Karpas-422 (cell line): ENCODE data around the gene ZNF865. TPM values are rescaled to one million over a fixed set of nuclear protein-coding genes. Genes with fewer than 3 reads are reported as not detected.

ENCODE experiments used
- DNase-seq: peaks from one replicate; pipeline ENCODE4 v3.0.0-alpha.2; 2015
- H2AFZ ChIP-seq: fragments of 200-600 bp; sonication (generic); 2 replicates; pipeline ENCODE4 v1.6.1; 2014; ENCODE audit warnings: antibody characterized with exemption, low read length, mixed read lengths
- H3K27ac ChIP-seq: fragments of 200-600 bp; sonication (generic); 2 replicates; pipeline ENCODE4 v1.5.1; 2014; ENCODE audit warnings: mild to moderate bottlenecking, low read length, moderate library complexity
- H3K27me3 ChIP-seq: fragments of 200-600 bp; sonication (generic); 2 replicates; pipeline ENCODE4 v1.6.1; 2014; ENCODE audit warnings: low read length, mixed read lengths
- H3K36me3 ChIP-seq: fragments of 200-600 bp; sonication (generic); 2 replicates; pipeline ENCODE4 v1.6.1; 2014; ENCODE audit warnings: low read length, mixed read lengths; ENCODE audit not compliant: insufficient read depth
- H3K4me1 ChIP-seq: fragments of 200-600 bp; sonication (generic); 2 replicates; pipeline ENCODE4 v1.6.1; 2014; ENCODE audit warnings: mild to moderate bottlenecking, low read length, mixed read lengths
- H3K4me2 ChIP-seq: fragments of 200-600 bp; sonication (generic); 2 replicates; pipeline ENCODE4 v1.6.1; 2014; ENCODE audit warnings: low read length, low read depth, mild to moderate bottlenecking; ENCODE audit not compliant: poor library complexity, severe bottlenecking
- H3K4me3 ChIP-seq: fragments of 200-600 bp; sonication (generic); 2 replicates; pipeline ENCODE4 v1.5.1; 2014; ENCODE audit warnings: mild to moderate bottlenecking, antibody characterized with exemption, low read length, mixed read lengths
- H3K79me2 ChIP-seq: fragments of 200-600 bp; sonication (generic); 2 replicates; pipeline ENCODE4 v1.6.1; 2014; ENCODE audit warnings: mild to moderate bottlenecking, low read length, mixed read lengths
- H3K9ac ChIP-seq: fragments of 200-600 bp; sonication (generic); 2 replicates; pipeline ENCODE4 v1.6.0; 2014; ENCODE audit warnings: low read length
- H3K9me2 ChIP-seq: fragments of 200-600 bp; sonication (generic), shearing (Covaris generic); replicated peaks from 2 replicates; pipeline ENCODE4 v1.6.0; 2014; ENCODE audit warnings: mild to moderate bottlenecking, low read length, moderate library complexity; ENCODE audit not compliant: insufficient read depth
- H3K9me3 ChIP-seq: fragments of 300-700, 200-600 bp; sonication (generic); 2 replicates; pipeline ENCODE4 v1.6.1; 2014; ENCODE audit warnings: low read length, mixed read lengths
- H4K20me1 ChIP-seq: fragments of 200-600 bp; sonication (generic); 2 replicates; pipeline ENCODE4 v1.6.1; 2014; ENCODE audit warnings: mild to moderate bottlenecking, antibody characterized with exemption, low read length, low read depth; ENCODE audit not compliant: insufficient read depth
- total RNA-seq: library from RNA; depleted of rRNA; stranded (reverse); fragments of >200 nt; shearing (Covaris generic); gene quantifications from 2 replicates; pipeline ENCODE4 v1.2.3, GENCODE V29; 2014; ENCODE audit warnings: low replicate concordance

ZNF865 gene
- total RNA-seq, 1 experiment from 2014 or later: 3.6 TPM

DNA sequence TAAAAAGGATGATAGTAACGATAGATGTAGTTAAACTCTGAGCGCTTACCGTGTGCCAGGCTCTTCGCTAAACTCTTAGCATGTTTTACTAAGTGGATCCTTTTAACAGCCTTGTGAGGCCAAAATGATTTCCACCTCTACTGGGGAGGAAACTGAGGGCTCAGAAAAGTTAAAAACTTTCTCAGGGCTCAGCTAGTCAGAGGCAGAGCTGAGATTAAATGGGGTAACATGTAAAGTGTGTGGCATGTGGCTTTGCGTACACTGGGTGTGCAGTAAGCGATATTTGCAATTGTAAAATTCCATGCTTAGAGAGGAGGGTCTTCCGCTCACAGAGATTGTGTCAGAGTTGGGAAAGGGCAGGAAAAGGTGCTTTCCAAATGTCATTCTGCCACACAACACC lies 51.1 kb downstream of the ZNF865 start:
- H3K36me3 ChIP-seq: peaks cover 46% of the 10 kb centered on the region
- H3K9me3 ChIP-seq: no peaks in the 10 kb centered on the region
- peak overlapping the region; percentile 78 for H3K4me3 ChIP-seq
- H3K9ac ChIP-seq: peak overlapping the region; percentile 86
- H4K20me1 ChIP-seq: peaks cover 59% of the 10 kb centered on the region
- peak; percentile 68 for DNase-seq
- H3K27me3 ChIP-seq: no peaks in the 10 kb centered on the region
- no peaks in the 10 kb centered on the region for H3K9me2 ChIP-seq
- H3K27ac ChIP-seq: peak overlapping the region; percentile 95
- H3K79me2 ChIP-seq: peaks cover 67% of the 10 kb centered on the region
- H2AFZ ChIP-seq: no peak overlapping the region
- H3K4me2 ChIP-seq: peak overlapping the region; percentile 95
- peaks cover 27% of the 10 kb centered on the region for H3K4me1 ChIP-seq

GRCh38 chr19:55656988-55657747 lies 51.7 kb downstream of the ZNF865 start:
- peak overlapping the region; percentile 78 for H3K4me3 ChIP-seq
- H3K79me2 ChIP-seq: peaks cover 73% of the 10 kb centered on the region
- H4K20me1 ChIP-seq: peaks cover 64% of the 10 kb centered on the region
- peak overlapping the region; percentile 95 for H3K4me2 ChIP-seq
- peak overlapping the region; percentile 95 for H3K27ac ChIP-seq
- H2AFZ ChIP-seq: no peak overlapping the region
- H3K27me3 ChIP-seq: no peaks in the 10 kb centered on the region
- peaks cover 27% of the 10 kb centered on the region for H3K4me1 ChIP-seq
- peaks cover 49% of the 10 kb centered on the region for H3K36me3 ChIP-seq
- H3K9me2 ChIP-seq: no peaks in the 10 kb centered on the region
- no peak for DNase-seq
- peak overlapping the region; percentile 86 for H3K9ac ChIP-seq
- H3K9me3 ChIP-seq: no peaks in the 10 kb centered on the region

DNA sequence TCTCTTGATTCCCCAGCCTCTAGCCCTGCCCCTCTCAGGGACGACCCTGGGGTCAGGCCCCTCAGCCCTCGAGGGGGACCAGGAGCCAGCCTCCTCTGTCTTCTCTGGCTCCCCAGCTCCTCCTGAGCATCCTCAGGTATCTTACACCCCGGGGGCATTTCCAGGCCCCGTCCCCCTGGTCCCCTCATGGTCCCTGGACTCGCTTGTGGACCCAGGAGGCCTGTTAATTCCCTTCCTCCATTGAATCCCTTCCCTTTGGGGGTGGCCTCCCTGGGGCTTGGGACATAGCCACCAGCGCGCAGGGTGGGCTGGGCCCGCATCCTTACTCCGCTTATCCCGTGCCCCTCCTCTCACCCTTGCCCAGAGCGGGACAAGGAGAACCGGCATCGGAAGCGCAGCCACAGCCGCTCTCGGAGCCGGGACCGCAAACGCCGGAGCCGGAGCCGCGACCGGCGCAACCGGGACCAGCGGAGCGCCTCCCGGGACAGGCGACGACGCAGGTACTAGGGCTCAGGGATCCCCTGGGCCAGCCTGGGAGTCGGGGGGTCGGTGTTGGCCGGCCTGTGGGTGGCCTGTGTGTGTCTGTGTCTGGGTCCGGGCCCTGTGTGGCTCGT lies 53.5 kb downstream of the ZNF865 start:
- Histone ChIP-seq H3K4me2 (no peak overlapping the region), H4K20me1 (peaks cover 81% of the 10 kb centered on the region), H3K9me3 (no peaks in the 10 kb centered on the region), H3K9me2 (no peaks in the 10 kb centered on the region), H3K4me3 (no peak overlapping the region), H3K27ac (no peak overlapping the region; the same call in 1 of the 2 replicates), H3K9ac (peak overlapping the region; percentile 86; the same call in 1 of the 2 replicates), H3K36me3 (peaks cover 66% of the 10 kb centered on the region), H3K79me2 (peaks cover 90% of the 10 kb centered on the region), H2AFZ (no peak overlapping the region), H3K27me3 (no peaks in the 10 kb centered on the region), H3K4me1 (peaks cover 25% of the 10 kb centered on the region)
- no peak for DNase-seq

- Histone ChIP-seq H3K27me3 (no peaks in the 10 kb centered on the region), H2AFZ (no peak overlapping the region), H3K27ac (no peak overlapping the region), H3K9ac (no peak overlapping the region), H3K4me1 (peaks cover 25% of the 10 kb centered on the region), H4K20me1 (peaks cover 88% of the 10 kb centered on the region), H3K36me3 (peaks cover 74% of the 10 kb centered on the region), H3K9me3 (no peaks in the 10 kb centered on the region), H3K4me3 (no peak overlapping the region), H3K4me2 (no peak overlapping the region), H3K79me2 (peaks cover 97% of the 10 kb centered on the region), H3K9me2 (no peaks in the 10 kb centered on the region)
- DNase-seq: no peak
These were observed 54.4 kb downstream of the ZNF865 start for GRCh38 chr19:55659822-55660221.

DNA sequence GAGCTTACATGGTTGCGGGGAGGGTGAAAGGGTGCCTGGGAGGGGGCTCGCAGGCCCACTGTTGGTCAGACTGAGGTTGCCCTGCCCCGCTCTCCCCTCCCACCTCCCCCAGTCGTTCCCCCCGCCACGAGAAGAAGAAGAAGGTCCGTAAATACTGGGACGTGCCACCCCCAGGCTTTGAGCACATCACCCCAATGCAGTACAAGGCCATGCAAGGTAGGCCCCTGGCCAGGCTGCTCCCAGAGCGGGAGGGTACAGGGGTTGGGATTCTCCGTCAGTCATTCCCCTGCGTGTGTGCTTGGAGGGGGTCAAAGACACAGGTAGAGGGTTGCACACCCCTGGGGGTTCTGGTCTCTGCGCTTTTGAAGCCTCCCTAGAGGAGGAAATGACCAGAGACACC lies 55.0 kb downstream of the ZNF865 start:
- DNase-seq: no peak
- Histone ChIP-seq H3K27ac (no peak overlapping the region), H3K9ac (no peak overlapping the region), H2AFZ (no peak overlapping the region), H3K79me2 (peaks cover 92% of the 10 kb centered on the region), H4K20me1 (peaks cover 88% of the 10 kb centered on the region), H3K27me3 (no peaks in the 10 kb centered on the region), H3K9me3 (no peaks in the 10 kb centered on the region), H3K4me3 (no peak overlapping the region), H3K4me2 (no peak overlapping the region), H3K36me3 (peaks cover 77% of the 10 kb centered on the region), H3K9me2 (no peaks in the 10 kb centered on the region), H3K4me1 (peaks cover 25% of the 10 kb centered on the region)

- Histone ChIP-seq H4K20me1 (peaks cover 89% of the 10 kb centered on the region), H3K9me3 (no peaks in the 10 kb centered on the region), H3K79me2 (peaks cover 92% of the 10 kb centered on the region), H3K9ac (no peak overlapping the region), H2AFZ (no peak overlapping the region), H3K27ac (no peak overlapping the region), H3K4me2 (no peak overlapping the region), H3K4me3 (no peak overlapping the region), H3K36me3 (peaks cover 74% of the 10 kb centered on the region), H3K4me1 (peaks cover 25% of the 10 kb centered on the region), H3K27me3 (no peaks in the 10 kb centered on the region), H3K9me2 (no peaks in the 10 kb centered on the region)
- no peak for DNase-seq
These were observed 55.5 kb downstream of the ZNF865 start for GRCh38 chr19:55660991-55661390.

- H3K4me3 ChIP-seq: no peak overlapping the region
- H3K36me3 ChIP-seq: peaks cover 74% of the 10 kb centered on the region
- H3K9ac ChIP-seq: no peak overlapping the region
- H4K20me1 ChIP-seq: peaks cover 89% of the 10 kb centered on the region
- no peak overlapping the region for H3K4me2 ChIP-seq
- H2AFZ ChIP-seq: no peak overlapping the region
- no peaks in the 10 kb centered on the region for H3K9me3 ChIP-seq
- peaks cover 92% of the 10 kb centered on the region for H3K79me2 ChIP-seq
- H3K4me1 ChIP-seq: peaks cover 20% of the 10 kb centered on the region
- no peaks in the 10 kb centered on the region for H3K27me3 ChIP-seq
- no peaks in the 10 kb centered on the region for H3K9me2 ChIP-seq
- H3K27ac ChIP-seq: no peak overlapping the region
- DNase-seq: no peak
These were observed 56.4 kb downstream of the ZNF865 start for GRCh38 chr19:55661826-55662225.

GRCh38 chr19:55663846-55664536 lies 58.5 kb downstream of the ZNF865 start:
- peaks cover 85% of the 10 kb centered on the region for H4K20me1 ChIP-seq
- H3K79me2 ChIP-seq: peaks cover 84% of the 10 kb centered on the region

More at GRCh38 chr19:55663846-55664536, 58.5 kb downstream of the ZNF865 start:
- Histone ChIP-seq H3K4me3 (no peak overlapping the region), H3K9ac (no peak overlapping the region), H3K27me3 (no peaks in the 10 kb centered on the region), H3K9me3 (no peaks in the 10 kb centered on the region), H3K9me2 (no peaks in the 10 kb centered on the region), H3K36me3 (peaks cover 67% of the 10 kb centered on the region), H3K4me1 (no peaks in the 10 kb centered on the region), H3K4me2 (no peak overlapping the region), H3K27ac (no peak overlapping the region), H2AFZ (no peak overlapping the region)
- DNase-seq: no peak
